MCF 10A (cell line): ENCODE measurements around the gene ALDH4A1. TPM values are rescaled to one million over a fixed set of nuclear protein-coding genes. Genes with fewer than 3 reads are reported as not detected.

ENCODE experiments used
- BruUV-seq: library from RNA; stranded (reverse); fragments of 400-500 nt; replicated peaks from 2 replicates; lab custom pipeline; 2021; lab: Mats Ljungman, UMichigan
- CTCF ChIA-PET: fragments of 300-600 bp; sonication (Branson Sonifier 250); formaldehyde crosslinking; extraction: SDS; loops from one replicate; lab custom pipeline; 2021; ENCODE audit warnings: antibody characterized with exemption, inconsistent platforms; lab: Yijun Ruan, JAX
- POLR2A ChIA-PET: fragments of 300-600, 350-650 bp; sonication (Branson Sonifier 250); formaldehyde crosslinking; extraction: SDS; loops from one replicate; lab custom pipeline; 2020; ENCODE audit warnings: antibody characterized with exemption, inconsistent platforms; lab: Yijun Ruan, JAX
- DNase-seq: peaks from one replicate; pipeline ENCODE4 v3.0.0-alpha.2; 2018; ENCODE audit not compliant: unreplicated experiment
- H3K27ac Mint-ChIP-seq: one replicate; pipeline ENCODE4 v1.8.0; 2022; ENCODE audit warnings: mild to moderate bottlenecking, low read depth, mixed read lengths; ENCODE audit not compliant: unreplicated experiment
- H3K27me3 Mint-ChIP-seq: one replicate; pipeline ENCODE4 v1.8.0; 2022; ENCODE audit warnings: mixed read lengths; ENCODE audit not compliant: insufficient read depth, unreplicated experiment
- H3K36me3 Mint-ChIP-seq: one replicate; pipeline ENCODE4 v1.8.0; 2022; ENCODE audit warnings: mild to moderate bottlenecking, moderate library complexity, mixed read lengths; ENCODE audit not compliant: insufficient read depth, unreplicated experiment
- H3K4me1 Mint-ChIP-seq: one replicate; pipeline ENCODE4 v1.8.0; 2022; ENCODE audit warnings: mixed read lengths; ENCODE audit not compliant: insufficient read depth, unreplicated experiment
- H3K4me3 Mint-ChIP-seq: one replicate; pipeline ENCODE4 v1.8.0; 2022; ENCODE audit warnings: mild to moderate bottlenecking, moderate library complexity, mixed read lengths; ENCODE audit not compliant: unreplicated experiment
- H3K9me3 Mint-ChIP-seq: one replicate; pipeline ENCODE4 v1.8.0; 2022; ENCODE audit warnings: mixed read lengths; ENCODE audit not compliant: unreplicated experiment
- CTCF ChIP-seq: fragments of 200-600 bp; IDR thresholded peaks from one replicate; pipeline ENCODE4 v1.8.0; 2022; ENCODE audit warnings: antibody characterized with exemption, mild to moderate bottlenecking; ENCODE audit not compliant: unreplicated experiment
- intact Hi-C: fragments of 100-400 bp; cut with micrococcal nuclease; formaldehyde crosslinking; loops from 2 replicates; pipeline ENCODE4 v1.14.1; 2022
- total RNA-seq: library from RNA; stranded (reverse); gene quantifications from 2 replicates; pipeline ENCODE4 v1.2.3, GENCODE V29; 2022

Gene ALDH4A1
- total RNA-seq, 1 experiment from 2014 or later = 6.3 TPM

DNA sequence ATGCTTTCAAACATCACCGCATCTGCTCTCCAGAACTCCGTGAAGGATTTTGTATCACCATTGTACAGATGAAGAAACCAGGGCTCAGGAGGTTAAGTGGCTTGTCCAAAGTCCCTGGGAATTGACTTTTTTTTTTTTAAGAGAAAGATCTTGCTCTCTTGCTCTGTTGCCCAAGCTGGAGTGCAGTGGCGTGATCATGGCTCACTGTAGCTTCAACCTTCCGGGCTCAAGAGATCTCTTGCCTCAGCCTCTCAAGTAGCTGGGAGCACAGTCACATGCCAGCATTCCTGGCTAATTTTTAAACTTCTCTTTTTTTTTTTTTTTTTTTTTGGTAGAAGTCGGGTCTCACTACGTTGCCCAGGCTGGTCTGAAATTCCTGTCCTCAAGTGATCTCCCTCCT, 36.0 kb downstream of the ALDH4A1 start:
- Mint-ChIP-seq H3K27me3 (peaks cover 57% of the 10 kb centered on the region), H3K27ac (no peak overlapping the region), H3K4me1 (no peaks in the 10 kb centered on the region), H3K36me3 (no peaks in the 10 kb centered on the region), H3K9me3 (no peaks in the 10 kb centered on the region), H3K4me3 (no peak overlapping the region)
- DNase-seq = no peak
- no peak for TF ChIP-seq CTCF
- BruUV-seq = no TSS peak
- intact Hi-C loops = no loop called here
- ChIA-PET POLR2A (interaction anchor here (0.7 kb wide), 1 partner anchor 146 kb away, joined by 4 read pairs; no protein-coding TSS in a partner anchor), CTCF (interaction anchor here (1.3 kb wide), 1 partner anchor 8 kb away, joined by 5 read pairs; no protein-coding TSS in a partner anchor)

- DNase-seq = no peak
- Mint-ChIP-seq H3K9me3 (no peaks in the 10 kb centered on the region), H3K27me3 (peaks cover 57% of the 10 kb centered on the region), H3K4me1 (no peaks in the 10 kb centered on the region), H3K36me3 (no peaks in the 10 kb centered on the region), H3K4me3 (no peak overlapping the region), H3K27ac (no peak overlapping the region)
- ChIA-PET CTCF (interaction anchor here (1.3 kb wide), 1 partner anchor 9 kb away, joined by 5 read pairs; no protein-coding TSS in a partner anchor), POLR2A (no interaction called here)
- no TSS peak for BruUV-seq
- no peak for TF ChIP-seq CTCF
- intact Hi-C loops = no loop called here
These were observed 37.2 kb downstream of the ALDH4A1 start for GRCh38 chr1:18865176-18865575.

- Mint-ChIP-seq H3K4me3 (no peak overlapping the region), H3K36me3 (no peaks in the 10 kb centered on the region), H3K9me3 (no peaks in the 10 kb centered on the region), H3K27me3 (peaks cover 34% of the 10 kb centered on the region), H3K27ac (no peak overlapping the region), H3K4me1 (no peaks in the 10 kb centered on the region)
- BruUV-seq = no TSS peak
- CTCF ChIA-PET = interaction anchor here (0.8 kb wide), 1 partner anchor 13 kb away, joined by 3 read pairs; no protein-coding TSS in a partner anchor
- no peak for DNase-seq
- POLR2A ChIA-PET = no interaction called here
- intact Hi-C loops = no loop called here
- no peak for TF ChIP-seq CTCF
These were observed 40.8 kb downstream of the ALDH4A1 start for GRCh38 chr1:18861590-18861989.

DNA sequence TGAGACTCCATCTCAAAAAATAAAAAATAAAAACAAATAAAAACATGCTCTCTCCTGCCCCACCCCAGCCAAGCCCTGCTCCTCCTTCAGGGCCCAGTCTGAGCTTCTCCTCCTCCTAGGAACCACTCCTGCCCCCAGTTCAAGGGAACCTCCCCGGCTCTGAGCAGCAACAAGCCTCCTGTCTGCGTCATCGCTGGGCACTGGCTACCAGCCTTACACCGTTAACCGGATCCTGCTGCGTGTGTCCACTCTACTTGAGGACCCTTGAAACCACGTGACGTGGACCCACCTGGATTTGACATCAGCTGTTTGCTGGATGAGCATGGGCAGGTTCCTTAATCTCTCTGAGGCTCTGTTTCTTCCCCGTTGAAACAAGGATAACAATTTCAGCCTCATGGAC, 41.3 kb downstream of the ALDH4A1 start:
- ChIA-PET CTCF (no interaction called here), POLR2A (no interaction called here)
- TF ChIP-seq CTCF = no peak
- DNase-seq = no peak
- Mint-ChIP-seq H3K27ac (no peak overlapping the region), H3K9me3 (no peaks in the 10 kb centered on the region), H3K27me3 (peaks cover 36% of the 10 kb centered on the region), H3K4me3 (no peak overlapping the region), H3K4me1 (no peaks in the 10 kb centered on the region), H3K36me3 (no peaks in the 10 kb centered on the region)
- no TSS peak for BruUV-seq
- intact Hi-C loops = no loop called here
